ENCODE data around the gene KRT40.

Gene KRT40

DNA sequence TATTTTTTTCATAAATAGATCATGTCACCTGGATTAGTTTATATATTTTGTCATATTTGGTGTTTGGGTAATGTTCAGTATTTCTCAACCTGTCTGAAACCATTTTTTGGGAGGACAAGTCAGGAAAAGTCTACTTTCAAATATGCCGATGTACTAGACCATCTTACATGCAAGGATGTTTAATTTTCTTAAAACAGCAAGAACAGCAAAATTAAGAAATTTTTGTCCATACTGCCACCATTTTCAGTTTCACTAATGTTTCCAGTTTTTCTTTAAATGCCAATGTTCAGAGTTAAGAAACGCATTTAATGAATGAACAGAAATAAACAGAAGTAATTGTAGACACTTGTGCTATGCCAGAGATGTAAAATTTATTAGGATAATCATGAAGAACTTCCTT is 9.0 kb upstream of the KRT40 start:
- TF ChIP-seq TEAD4 (IDR thresholded peaks at IDR 0.05) (no peak), ZBTB7A (IDR thresholded peaks at IDR 0.05; ENCODE audit: low read depth) (no peak), REST (IDR thresholded peaks at IDR 0.05; ENCODE audit: low read depth) (no peak), CEBPB (IDR thresholded peaks at IDR 0.05) (no peak), EGR1 (IDR thresholded peaks at IDR 0.05) (no peak), YY1 (IDR thresholded peaks at IDR 0.05; ENCODE audit: low read depth) (no peak), CREB1 (IDR thresholded peaks at IDR 0.05; ENCODE audit: low read depth) (no peak), EP300 (IDR thresholded peaks at IDR 0.05; ENCODE audit: borderline replicate concordance) (no peak), TAF1 (IDR thresholded peaks at IDR 0.05; ENCODE audit: low read depth) (no peak), FOXM1 (IDR thresholded peaks at IDR 0.05; ENCODE audit: borderline replicate concordance, low read depth) (no peak)
- TF ChIP-seq, protein P1, sequence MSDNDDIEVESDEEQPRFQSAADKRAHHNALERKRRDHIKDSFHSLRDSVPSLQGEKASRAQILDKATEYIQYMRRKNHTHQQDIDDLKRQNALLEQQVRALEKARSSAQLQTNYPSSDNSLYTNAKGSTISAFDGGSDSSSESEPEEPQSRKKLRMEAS (IDR thresholded peaks at IDR 0.05): no peak

DNA sequence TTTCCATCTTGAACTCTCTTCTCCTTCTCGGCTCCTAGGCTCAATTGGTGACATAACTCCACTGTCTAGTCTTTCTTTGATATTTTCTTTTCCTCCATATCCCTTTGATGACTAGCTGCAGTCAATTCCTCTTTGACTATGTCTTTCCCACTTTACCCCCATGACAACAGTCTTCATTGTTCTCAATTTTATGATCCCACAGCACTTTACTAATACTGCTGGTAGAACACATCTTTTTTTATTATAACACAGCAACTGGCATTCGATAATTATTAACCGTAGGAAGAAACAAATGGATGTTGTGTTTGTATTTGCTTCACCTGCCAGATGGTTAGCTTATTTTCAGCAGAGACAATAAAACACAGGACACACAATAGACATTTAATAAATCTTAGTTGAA is 8.5 kb upstream of the KRT40 start:
- TF ChIP-seq EP300 (IDR thresholded peaks at IDR 0.05; ENCODE audit: borderline replicate concordance) (no peak), TAF1 (IDR thresholded peaks at IDR 0.05; ENCODE audit: low read depth) (no peak), NFIC (IDR thresholded peaks at IDR 0.05) (no peak), RAD21 (IDR thresholded peaks at IDR 0.05; ENCODE audit: low read depth) (no peak), CEBPB (IDR thresholded peaks at IDR 0.05) (no peak), FOXM1 (IDR thresholded peaks at IDR 0.05; ENCODE audit: borderline replicate concordance, low read depth) (no peak), ZBTB7A (IDR thresholded peaks at IDR 0.05; ENCODE audit: low read depth) (no peak), TCF12 (IDR thresholded peaks at IDR 0.05; ENCODE audit: low read depth) (no peak), TEAD4 (IDR thresholded peaks at IDR 0.05) (no peak), EGR1 (IDR thresholded peaks at IDR 0.05) (no peak), CREB1 (IDR thresholded peaks at IDR 0.05; ENCODE audit: low read depth) (no peak), YY1 (IDR thresholded peaks at IDR 0.05; ENCODE audit: low read depth) (no peak), REST (IDR thresholded peaks at IDR 0.05; ENCODE audit: low read depth) (no peak)
- TF ChIP-seq, protein P2, sequence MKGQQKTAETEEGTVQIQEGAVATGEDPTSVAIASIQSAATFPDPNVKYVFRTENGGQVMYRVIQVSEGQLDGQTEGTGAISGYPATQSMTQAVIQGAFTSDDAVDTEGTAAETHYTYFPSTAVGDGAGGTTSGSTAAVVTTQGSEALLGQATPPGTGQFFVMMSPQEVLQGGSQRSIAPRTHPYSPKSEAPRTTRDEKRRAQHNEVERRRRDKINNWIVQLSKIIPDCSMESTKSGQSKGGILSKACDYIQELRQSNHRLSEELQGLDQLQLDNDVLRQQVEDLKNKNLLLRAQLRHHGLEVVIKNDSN (IDR thresholded peaks at IDR 0.05): no peak
- TF ChIP-seq, protein P1 (IDR thresholded peaks at IDR 0.05): no peak

GRCh38 chr17:40986920-40987319 is 2.8 kb upstream of the KRT40 start:
- TF ChIP-seq NFIC (IDR thresholded peaks at IDR 0.05) (no peak), CEBPB (IDR thresholded peaks at IDR 0.05) (no peak), EGR1 (IDR thresholded peaks at IDR 0.05) (no peak)
- TF ChIP-seq, protein P1 (IDR thresholded peaks at IDR 0.05): no peak

GRCh38 chr17:40981115-40981514 is 3.0 kb downstream of the KRT40 start:
- TF ChIP-seq, protein P2 (IDR thresholded peaks at IDR 0.05): no peak
- TF ChIP-seq CREB1 (IDR thresholded peaks at IDR 0.05; ENCODE audit: low read depth) (no peak), REST (IDR thresholded peaks at IDR 0.05; ENCODE audit: low read depth) (no peak), YY1 (IDR thresholded peaks at IDR 0.05; ENCODE audit: low read depth) (no peak), ZBTB7A (IDR thresholded peaks at IDR 0.05; ENCODE audit: low read depth) (no peak), TEAD4 (IDR thresholded peaks at IDR 0.05) (no peak), EGR1 (IDR thresholded peaks at IDR 0.05) (no peak), TAF1 (IDR thresholded peaks at IDR 0.05; ENCODE audit: low read depth) (no peak), FOXM1 (IDR thresholded peaks at IDR 0.05; ENCODE audit: borderline replicate concordance, low read depth) (no peak), CEBPB (IDR thresholded peaks at IDR 0.05) (no peak), TCF12 (IDR thresholded peaks at IDR 0.05; ENCODE audit: low read depth) (no peak), RAD21 (IDR thresholded peaks at IDR 0.05; ENCODE audit: low read depth) (no peak), EP300 (IDR thresholded peaks at IDR 0.05; ENCODE audit: borderline replicate concordance) (no peak), NFIC (IDR thresholded peaks at IDR 0.05) (no peak)
- TF ChIP-seq, protein P1 (IDR thresholded peaks at IDR 0.05): no peak

All from Ishikawa (cell line).